Neural cell (in vitro differentiated cells): ENCODE measurements around the gene KRT40.

Source experiments
- EP300 ChIP-seq: fragments of 450-650 bp; conservative IDR thresholded peaks from 2 replicates; pipeline ENCODE4 v1.6.1; 2014; ENCODE audit warnings: antibody characterized with exemption, mild to moderate bottlenecking, moderate library complexity; ENCODE audit not compliant: poor library complexity, severe bottlenecking
- EZH2 ChIP-seq: fragments of 200-600, 300-800 bp; shearing (Covaris generic), sonication (generic); IDR thresholded peaks from 2 replicates; pipeline ENCODE4 v1.6.1; 2014; ENCODE audit warnings: antibody characterized with exemption, low read length, borderline replicate concordance, mild to moderate bottlenecking; ENCODE audit not compliant: insufficient read depth, poor library complexity, severe bottlenecking
- TF ChIP-seq, protein P1 (sequence below): IDR thresholded peaks from 2 replicates; pipeline ENCODE4 v1.6.1; 2012; ENCODE audit warnings: borderline replicate concordance
- TF ChIP-seq, protein P2 (sequence below): fragments of 450-650 bp; IDR thresholded peaks from 2 replicates; pipeline ENCODE4 v1.5.1; 2014; ENCODE audit warnings: antibody characterized with exemption, mild to moderate bottlenecking, moderate library complexity; ENCODE audit not compliant: poor library complexity, severe bottlenecking

DNA sequence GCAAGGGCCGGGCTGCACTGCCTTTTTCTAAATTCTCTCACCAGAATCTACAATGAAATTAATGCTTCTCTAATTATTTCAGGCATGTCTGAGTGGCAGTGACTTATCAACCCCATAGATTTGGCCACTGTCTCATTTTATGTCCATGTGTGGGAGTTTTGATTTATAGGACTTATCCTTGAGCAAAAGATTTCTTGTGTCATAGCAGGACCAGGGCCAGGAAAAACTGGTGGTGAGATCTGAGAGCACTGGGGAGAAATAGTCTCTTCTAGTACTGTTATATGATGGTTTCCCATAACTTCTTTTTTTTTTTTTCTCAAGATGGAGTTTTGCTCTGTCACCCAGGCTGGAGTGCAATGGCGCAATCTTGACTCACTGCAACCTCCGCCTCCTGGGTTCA is 45.1 kb downstream of the KRT40 start:
- TF ChIP-seq, protein P1, sequence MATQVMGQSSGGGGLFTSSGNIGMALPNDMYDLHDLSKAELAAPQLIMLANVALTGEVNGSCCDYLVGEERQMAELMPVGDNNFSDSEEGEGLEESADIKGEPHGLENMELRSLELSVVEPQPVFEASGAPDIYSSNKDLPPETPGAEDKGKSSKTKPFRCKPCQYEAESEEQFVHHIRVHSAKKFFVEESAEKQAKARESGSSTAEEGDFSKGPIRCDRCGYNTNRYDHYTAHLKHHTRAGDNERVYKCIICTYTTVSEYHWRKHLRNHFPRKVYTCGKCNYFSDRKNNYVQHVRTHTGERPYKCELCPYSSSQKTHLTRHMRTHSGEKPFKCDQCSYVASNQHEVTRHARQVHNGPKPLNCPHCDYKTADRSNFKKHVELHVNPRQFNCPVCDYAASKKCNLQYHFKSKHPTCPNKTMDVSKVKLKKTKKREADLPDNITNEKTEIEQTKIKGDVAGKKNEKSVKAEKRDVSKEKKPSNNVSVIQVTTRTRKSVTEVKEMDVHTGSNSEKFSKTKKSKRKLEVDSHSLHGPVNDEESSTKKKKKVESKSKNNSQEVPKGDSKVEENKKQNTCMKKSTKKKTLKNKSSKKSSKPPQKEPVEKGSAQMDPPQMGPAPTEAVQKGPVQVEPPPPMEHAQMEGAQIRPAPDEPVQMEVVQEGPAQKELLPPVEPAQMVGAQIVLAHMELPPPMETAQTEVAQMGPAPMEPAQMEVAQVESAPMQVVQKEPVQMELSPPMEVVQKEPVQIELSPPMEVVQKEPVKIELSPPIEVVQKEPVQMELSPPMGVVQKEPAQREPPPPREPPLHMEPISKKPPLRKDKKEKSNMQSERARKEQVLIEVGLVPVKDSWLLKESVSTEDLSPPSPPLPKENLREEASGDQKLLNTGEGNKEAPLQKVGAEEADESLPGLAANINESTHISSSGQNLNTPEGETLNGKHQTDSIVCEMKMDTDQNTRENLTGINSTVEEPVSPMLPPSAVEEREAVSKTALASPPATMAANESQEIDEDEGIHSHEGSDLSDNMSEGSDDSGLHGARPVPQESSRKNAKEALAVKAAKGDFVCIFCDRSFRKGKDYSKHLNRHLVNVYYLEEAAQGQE, result no peak
- TF ChIP-seq EZH2, result no peak
- no peak for TF ChIP-seq EP300
- TF ChIP-seq, protein P2, sequence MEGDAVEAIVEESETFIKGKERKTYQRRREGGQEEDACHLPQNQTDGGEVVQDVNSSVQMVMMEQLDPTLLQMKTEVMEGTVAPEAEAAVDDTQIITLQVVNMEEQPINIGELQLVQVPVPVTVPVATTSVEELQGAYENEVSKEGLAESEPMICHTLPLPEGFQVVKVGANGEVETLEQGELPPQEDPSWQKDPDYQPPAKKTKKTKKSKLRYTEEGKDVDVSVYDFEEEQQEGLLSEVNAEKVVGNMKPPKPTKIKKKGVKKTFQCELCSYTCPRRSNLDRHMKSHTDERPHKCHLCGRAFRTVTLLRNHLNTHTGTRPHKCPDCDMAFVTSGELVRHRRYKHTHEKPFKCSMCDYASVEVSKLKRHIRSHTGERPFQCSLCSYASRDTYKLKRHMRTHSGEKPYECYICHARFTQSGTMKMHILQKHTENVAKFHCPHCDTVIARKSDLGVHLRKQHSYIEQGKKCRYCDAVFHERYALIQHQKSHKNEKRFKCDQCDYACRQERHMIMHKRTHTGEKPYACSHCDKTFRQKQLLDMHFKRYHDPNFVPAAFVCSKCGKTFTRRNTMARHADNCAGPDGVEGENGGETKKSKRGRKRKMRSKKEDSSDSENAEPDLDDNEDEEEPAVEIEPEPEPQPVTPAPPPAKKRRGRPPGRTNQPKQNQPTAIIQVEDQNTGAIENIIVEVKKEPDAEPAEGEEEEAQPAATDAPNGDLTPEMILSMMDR, result no peak
